NCI-H146 (cell line): ENCODE data around the gene SLC37A2.
"Not testable (repeated sequence)": the region's sequence is repeated elsewhere in the genome, so short reads cannot be mapped to it uniquely, and the experiment has no call there.

ENCODE experiments used
- DNase-seq: peaks from one replicate; lab custom pipeline; 2025; lab: John Stamatoyannopoulos, UW

Gene SLC37A2

DNA sequence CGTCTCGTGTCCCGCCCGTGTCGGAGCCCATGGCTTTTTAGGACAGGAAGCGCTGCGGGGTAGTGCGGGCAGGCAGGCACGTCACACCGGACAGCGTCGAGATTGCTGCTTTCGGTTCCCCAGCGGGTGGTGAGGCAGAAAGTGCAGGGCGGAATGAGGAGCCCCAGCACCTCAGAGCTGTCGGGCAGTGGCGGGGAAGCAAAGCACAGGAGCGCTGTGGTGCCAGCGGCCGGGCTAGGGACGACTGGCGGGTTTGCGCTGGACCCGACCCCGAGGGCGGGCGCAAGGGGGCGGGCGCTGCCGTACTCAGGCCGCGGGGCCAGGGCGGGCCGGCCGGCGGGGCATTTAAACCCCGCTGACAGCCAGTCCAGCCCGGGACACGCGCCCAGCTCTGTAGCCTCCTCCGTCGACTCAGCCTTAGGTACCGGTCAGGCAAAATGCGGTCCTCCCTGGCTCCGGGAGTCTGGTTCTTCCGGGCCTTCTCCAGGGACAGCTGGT, at the start of gene SLC37A2:
TSS of gene SLC37A2 (plus strand) at position 375 of the 498 bp plus-strand sequence. CDS start at position 438, 63 bp downstream.
- DNase-seq, result peak; percentile 54

DNA sequence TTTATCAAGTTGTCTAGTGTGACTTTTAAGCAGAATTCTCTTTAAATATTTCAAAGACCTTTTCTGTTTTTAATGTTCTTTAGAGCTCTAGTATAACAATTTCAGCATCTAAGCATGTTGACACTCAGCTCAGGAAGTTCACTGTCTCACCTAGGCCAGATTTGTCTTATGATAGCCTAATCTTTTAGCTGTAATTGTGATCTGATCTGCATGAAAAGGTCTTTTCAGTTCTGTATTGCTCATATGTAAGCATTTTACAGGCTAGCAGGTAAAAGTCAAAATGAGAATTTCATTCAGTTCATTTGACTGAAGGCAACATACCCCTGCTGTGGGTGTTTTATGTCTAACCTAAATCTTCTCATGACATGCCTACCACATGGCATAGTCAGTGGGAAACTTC, 46.7 kb upstream of the SLC37A2 start:
- no peak for DNase-seq

DNA sequence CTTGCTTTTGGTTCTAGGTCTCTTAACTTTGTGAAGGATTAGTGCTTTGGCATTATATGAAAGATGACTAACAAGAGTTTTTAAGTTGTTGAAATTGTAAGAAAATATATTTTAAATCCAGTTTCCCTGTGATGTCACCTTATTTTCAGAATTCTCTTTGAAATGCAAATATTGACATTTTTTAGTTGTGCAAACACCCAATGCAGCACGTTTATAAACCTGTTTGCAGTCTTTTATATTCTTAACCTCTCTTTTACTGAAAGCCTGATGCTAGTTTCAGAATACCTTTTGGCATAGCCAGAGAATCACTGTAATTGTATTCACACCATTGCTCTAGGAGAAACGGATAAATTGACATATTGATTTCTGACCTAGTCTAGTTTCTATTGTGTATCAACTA, 42.8 kb upstream of the SLC37A2 start:
- peak; percentile 1 for DNase-seq

DNA sequence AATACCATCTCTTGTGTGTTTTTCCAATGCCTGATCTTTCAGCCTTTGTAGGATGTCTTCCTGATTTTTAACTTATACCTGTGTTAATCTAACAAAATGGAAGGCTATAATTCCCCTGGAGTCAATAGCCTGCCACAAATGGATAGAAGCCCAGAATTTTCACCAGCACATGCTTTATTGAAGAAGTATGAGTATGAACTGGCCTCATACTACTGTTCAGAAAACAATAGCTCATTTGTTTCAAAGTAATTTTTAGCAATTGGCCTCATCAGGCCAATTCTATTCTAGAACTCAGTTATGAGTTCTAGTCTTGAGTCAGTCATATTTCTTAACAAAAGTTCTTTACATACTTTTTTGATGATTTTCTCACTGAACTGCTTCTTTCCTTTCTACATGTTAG, 40.6 kb upstream of the SLC37A2 start:
- DNase-seq, result no peak

DNA sequence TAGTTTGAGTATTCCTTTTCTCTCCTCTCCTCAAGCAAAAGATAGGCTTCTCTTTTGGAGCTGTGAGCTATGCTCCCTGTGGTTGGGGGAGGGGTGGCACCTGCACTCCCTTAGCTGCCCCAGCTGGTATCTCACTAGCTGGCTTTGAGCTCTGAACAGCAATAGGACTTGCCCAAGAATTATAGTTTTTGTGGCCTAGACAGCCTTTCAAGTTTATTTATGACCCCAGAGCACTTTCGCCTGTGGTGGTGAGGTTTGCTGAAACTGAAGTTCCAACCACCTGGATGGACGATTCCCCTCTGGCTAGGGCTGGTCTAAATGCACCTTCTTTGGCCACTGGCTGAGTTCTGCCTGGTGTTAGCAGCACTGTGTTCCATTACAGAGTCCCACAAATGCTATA, 37.1 kb upstream of the SLC37A2 start:
- DNase-seq, result no peak

DNA sequence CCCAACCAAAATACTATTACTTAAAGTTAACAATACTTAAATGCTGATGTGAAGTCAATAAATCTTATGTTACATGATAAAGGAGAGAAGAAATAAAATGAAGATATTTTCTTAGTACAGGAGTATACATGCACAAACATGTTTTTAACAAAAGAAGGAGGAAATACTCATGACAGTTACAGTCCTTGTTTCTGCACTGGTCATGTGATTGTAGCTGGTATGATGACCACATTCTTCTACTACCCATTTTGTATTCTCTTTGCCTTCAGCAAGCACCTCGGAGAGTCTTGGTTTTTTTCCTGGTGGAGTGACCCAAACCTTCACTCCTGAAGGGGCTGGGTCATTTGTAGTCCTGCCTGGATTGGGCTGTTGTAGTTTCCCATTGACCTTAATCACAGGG, 33.7 kb upstream of the SLC37A2 start:
- DNase-seq, result not testable (repeated sequence)

DNA sequence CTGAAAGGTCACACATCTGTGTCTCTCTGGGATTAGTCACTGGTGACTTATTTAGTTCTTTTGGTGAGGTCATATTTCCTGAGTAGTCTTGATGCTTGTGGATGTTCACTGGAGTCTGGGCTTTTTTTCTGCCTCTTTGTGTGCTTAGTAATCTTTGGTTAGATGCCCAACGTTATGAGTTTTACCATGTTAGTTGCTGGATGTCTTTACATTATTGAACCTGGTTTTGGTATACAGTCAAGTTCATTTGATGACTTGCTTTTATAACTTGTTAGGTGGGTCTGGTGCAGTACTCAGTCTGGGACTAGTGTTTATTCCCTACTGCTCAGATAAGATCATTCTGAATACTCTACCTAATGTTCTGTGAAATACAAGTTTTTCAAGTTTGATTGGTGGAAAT, 26.2 kb upstream of the SLC37A2 start:
- no peak for DNase-seq

DNA sequence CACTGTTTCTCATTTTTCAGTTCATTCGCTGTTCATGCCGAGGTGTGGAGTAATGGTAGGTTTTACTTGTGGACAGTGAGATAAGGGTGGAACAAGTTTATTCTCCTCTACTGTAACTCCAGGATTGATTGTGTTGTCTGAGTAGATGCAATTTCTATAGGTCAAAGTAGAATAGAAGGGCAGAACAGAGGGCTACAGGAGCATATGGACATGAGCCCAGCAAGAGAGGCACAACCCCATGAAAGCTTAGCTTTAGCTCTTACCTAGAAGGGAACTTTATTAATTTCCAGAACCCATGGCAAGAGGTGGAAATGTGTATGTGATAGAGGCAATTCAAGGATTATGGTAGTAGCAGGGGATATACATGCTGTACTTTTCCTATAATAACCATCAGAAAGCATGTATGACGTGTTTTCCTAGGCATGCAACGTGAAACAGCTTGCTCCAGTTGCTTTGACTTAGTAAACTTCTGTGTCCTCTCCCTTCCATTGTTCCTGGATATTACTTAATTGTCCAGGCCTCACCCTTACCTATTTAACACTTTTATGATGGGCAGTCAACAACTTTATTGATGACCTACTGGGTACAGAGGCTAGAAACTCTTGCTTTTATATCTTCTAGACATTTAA, 13.8 kb upstream of the SLC37A2 start:
- no peak for DNase-seq

DNA sequence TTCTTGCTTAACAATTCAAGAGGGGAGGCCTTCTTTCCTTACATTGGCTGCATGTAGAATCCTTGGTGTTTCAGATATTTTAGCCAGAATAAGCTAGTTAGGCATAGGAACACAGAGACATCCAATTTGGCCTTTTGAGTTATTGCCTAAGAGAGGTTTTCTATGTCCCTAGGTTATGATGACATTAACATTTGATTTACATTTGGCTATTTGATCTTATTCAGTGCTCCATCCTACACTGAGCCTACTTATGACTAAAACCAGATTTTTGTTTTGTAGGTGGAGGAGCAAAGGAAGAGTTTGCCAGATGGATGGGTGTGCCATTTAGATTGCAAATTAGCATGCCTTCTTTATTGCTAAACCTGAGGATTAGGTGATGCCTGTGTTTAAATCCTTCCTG, 11.1 kb upstream of the SLC37A2 start:
- DNase-seq, result no peak

DNA sequence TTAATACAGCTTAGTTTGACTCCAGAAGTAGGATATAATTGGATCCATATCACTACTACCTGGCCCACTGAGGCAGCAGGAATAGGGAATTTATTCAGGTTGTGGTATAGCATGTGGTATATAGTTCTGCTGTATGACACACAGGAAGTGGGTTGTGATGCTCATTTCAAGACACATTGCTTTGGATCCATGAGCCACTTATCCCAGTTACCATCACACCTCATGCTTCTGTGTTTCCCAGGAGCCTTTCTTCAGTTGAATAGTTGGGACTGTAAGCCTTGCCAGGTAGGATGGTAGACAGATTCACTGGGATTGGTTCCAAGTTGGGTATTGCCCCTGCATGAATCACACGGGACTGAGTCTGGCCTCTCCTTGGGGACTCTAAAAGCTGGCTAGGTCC, 9.9 kb upstream of the SLC37A2 start:
- DNase-seq, result no peak

DNA sequence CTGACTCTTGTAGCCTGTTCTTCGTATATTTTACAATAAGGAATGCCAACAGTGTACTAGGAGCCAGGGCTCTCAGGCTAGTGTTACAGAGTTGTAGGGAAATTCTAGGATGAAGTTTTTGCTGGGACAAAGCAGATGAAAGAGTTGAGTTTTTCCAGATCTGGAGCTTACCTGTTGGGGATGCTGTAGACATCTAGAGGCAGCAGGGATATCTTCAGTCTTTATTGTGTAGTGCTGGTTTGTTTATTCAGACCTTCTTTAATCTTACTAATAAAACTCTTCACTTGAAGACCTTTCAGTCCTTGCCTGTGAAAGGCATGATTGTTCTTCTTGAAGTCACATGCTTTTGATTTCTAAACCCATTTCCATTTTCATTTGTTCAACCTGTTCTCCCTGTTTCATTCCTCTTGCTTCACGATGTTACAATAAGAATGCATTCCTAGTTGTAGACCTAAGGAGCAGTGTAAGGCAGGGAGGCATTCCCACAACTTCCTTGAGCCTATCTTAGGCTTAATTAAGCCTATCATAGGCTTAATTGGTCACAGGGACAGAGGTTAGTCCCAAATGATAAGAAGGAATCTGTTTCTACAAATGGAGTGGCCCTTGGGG, 7.9 kb upstream of the SLC37A2 start:
- DNase-seq, result no peak

DNA sequence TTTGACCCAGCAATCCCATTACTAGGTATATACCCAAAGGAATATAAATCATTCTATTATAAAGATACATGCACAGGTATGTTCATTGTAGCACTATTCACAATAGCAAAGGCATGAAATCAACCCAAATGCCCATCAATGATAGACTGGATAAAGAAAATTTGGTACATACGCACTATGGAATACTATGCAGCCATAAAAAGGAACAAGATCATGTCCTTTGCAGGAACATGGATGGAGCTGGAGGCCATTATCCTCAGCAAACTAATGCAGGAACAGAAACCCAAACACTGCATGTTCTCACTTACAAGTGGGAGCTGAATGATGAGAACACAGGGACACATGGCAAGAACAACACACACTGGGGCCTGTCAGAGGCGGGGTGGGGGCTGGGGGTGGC, 7.0 kb upstream of the SLC37A2 start:
- not testable (repeated sequence) for DNase-seq

DNA sequence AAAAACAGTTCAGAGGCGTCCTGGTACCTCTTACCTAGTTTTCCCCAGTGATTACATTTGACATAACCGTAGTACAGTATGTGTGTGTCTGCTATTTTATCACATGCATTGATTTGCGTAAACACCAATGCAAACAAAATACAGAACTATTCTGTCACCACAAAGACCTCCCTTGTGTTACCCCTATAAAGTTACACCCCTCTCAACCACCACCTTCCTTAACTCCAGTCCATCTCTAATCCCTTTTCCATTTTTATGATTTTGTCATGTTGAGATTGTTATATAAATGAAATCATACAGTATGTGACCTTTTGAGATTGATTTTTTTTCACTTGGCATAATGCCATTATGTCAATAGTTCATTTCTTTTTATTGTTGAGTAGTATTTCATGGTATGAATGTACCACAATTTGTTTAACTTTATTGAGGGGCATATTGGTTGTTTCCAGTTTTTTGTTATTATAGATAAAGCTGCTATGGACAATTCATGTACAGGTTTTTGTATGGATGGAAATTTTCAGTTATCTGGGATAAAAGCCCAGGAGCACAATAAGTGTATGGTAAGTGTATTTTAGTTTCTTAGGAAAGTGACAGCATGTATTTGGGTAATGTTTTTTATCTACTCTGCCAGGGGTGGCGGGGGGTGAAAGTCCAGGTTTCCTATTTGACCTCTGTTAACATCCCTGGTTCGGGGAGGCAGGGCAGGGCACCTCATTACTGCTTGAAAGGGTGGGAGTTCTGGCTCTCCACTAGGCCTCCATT, 6.0 kb upstream of the SLC37A2 start:
- DNase-seq, result no peak

DNA sequence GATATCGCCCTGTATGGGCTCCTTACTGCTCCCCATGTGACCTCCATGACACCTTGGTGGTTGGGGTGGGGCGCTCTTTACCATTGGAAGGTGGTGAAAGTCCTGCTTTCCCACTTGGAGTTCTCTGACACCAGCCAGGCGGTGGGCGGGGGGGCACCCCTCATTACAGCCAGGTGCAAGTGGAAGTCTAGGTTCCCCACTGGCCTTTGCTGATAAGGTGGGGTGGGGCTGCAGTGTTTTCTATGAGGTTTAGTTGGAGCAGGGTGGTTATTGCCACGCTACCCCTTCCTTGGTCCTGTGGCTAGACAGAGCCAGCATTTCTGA, 5.5 kb upstream of the SLC37A2 start:
- DNase-seq, result no peak

DNA sequence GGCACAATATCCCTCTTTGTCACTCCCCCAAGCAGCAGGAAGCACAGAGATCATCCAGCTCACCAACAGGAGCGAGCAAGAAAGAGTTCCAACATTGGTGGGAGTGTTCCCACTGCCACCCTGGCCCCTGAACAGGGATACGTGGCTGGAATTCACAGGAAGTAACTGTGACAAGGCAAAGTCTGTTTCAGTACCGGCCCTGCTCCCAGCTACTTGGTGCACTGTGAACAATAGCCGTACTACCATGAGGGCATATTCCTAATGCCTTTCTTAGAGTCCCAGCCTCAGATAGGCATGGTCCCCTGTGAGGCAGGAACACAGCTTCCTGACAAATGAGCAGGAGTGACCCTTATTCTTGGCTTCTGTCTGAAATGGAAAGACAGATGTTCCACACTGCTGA, 1.8 kb upstream of the SLC37A2 start:
- DNase-seq, result no peak

DNA sequence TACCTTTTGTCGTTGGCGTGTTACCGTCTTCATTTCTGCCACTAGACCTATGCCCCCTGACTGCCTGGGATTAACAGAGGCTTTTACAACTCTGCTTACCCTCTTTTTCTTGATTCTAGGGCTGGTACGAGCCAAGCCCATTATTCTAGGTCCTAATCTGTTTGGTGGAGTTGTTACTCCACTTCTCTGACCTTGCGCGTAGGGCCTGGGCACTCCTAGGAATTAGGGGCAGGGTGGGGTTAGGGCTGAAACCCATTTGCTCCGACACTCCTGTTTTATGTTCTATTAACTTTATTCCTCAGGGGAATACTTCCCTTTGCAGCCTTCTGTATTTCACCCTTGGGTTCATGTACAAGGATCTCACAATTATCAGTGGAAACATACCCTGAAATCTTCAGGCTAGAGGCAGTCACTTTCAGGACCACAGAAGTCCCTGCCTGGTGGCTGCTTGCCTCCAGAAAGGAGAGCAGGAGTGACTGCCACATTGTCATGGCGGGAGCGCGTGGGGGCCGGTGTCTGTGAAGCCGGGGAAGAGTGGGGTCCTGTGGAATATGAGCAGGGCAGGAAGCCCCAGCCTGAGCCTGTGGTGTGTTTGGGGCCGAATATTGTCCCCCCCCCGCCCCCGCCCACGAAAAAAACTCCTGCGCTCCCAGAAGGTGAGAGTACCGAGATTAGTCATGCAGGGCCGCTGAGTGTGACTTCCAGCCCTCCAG, 731 bp upstream of the SLC37A2 start:
- DNase-seq, result no peak

DNA sequence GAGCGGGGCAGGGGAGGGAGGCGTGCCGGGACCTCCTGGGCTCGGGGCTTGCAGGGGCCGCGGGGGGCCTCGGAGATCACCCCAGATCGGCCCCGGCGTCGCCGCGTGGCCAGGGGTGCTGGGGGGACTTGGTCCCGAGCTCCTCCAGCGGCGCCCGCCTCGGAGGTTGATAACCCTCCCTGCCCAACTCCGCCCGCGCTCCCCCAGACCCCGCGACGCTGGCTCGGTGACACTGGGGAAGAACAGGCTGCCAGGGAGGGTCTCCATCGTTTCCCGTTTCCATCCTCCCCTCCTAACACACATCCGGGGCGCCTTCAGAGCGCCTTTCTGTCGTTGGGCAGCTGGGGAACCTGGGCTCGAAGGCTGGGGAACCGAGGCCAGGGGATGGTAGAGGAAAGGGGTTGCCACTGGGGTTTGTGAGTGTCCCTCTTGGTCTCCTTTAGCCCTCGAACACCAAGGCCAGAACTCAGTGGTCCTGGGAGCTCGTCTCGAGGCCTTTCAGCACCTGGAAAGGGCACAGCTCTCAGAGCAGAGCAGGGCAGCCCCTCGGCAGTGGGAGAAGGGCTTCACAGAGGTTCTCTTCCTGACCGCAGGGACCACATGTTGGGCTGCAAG, 431 bp downstream of the SLC37A2 start:
- DNase-seq, result no peak

DNA sequence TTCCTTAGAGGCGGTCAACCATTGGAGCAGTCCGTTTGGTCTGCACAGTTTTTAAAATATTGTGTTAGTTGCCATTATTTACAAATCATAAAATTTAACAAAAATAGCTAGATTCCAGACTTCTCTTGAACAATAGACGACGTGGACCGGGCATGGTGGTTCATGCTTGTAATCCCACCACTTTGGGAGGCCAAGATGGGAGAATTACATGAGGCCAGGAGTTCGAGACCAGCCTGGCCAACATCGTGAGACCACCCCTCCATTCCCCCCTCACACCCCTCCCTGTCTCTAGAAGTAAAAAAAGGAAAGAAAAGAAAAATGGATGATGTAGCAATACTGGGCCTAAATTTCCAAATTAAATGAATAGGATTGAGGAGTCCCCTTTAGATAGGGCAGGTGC, 965 bp downstream of the SLC37A2 start:
- no peak for DNase-seq

DNA sequence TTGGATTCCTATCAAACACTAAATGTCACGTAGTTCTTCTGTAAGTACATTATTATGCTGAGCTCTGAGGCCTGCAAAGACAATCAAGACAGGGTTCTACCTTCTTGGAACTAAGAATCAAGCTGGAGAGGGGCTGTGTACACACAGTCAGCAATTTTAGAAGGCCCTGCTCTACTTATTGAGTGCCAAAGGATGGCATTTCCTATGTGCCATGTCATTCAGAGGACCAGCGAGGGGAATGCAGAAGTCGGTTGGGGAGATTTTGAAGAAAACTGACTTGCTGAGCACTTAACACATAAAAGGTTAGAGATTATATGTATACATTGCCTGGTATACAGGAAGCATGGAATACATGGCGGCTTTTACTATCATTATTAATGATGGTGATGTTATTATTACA, 5.3 kb downstream of the SLC37A2 start:
- no peak for DNase-seq

DNA sequence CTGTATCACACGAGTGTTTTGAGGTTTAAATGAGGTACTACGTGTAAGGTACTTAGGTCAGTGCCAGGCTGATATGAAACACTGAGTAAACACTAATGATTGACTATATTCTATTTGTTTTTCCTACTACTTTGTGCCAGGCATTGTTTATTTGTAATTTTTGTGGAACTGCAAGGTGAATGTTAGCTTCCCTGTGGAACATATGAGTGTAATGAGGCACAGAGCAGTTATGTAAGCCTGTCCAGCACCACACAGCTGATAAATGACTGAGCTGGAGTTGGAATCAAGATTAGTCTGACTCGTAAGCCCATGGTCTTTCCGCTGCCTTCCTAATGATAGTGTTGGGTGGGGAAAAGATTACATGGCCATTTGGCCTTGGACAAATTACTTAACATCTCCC, 5.9 kb downstream of the SLC37A2 start:
- no peak for DNase-seq

DNA sequence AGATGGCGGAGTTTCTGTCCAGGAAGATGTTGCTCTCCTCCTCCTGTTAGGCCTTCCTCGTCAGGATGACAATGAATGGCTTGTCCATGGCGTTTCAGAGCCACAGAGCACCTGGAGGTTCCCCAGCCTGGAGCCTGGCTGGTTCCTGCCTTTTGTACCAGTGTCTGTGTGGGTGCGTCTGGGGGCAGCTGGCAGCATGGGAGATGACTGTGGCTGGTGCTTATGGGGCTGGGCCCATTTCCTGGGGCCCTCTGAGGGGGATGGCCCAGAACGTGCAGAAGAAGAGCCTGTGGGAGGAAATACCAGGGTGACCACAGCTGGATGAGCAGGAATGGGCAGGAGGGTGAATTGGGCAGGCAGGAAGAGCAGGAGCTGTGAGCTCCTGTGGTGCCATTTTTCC, 6.7 kb downstream of the SLC37A2 start:
- no peak for DNase-seq

DNA sequence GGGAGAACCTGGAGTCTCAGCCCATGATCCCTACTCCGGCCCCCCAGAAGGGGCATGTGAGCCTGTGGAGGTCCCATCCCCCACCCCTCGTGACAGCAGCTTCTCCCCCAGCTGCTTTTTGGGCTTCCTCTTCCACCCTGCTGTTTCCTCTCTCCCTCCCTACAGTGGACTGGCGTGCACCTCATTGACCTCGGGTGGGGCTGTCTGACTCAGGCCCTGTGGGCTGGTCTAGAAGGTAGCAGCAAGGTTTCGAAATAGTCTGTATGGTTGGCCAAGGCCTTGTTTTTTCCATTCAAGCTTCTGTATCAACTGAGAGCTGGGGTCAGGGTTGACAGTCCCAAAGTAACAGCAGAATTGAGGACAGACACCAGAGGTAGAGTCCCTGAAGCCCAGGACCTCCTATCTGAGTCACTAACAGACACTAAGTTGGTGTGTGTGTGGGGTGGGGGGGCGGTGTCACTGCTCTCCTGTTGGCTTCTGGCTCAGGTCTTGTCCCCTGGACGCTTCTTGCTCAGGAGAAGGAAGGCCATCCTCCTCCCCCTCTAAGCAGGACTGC, 7.7 kb downstream of the SLC37A2 start:
- no peak for DNase-seq
